Smooth muscle cell (in vitro differentiated cells): ENCODE results near the gene ADAMTS16. TPM values are rescaled to one million over a fixed set of nuclear protein-coding genes. Genes with fewer than 3 reads are reported as not detected.

Experiments
- DNase-seq: peaks from one replicate; lab custom pipeline; 2025; ENCODE audit not compliant: unreplicated experiment; lab: John Stamatoyannopoulos, UW
- H2AFZ ChIP-seq: fragments of 200-600 bp; sonication (generic); 2 replicates; pipeline ENCODE4 v1.6.0; 2016; ENCODE audit warnings: antibody characterized with exemption, low read depth, mild to moderate bottlenecking
- H3F3A ChIP-seq: fragments of 200-600 bp; sonication (generic); 2 replicates; pipeline ENCODE4 v1.6.0; 2017; ENCODE audit warnings: antibody characterized with exemption, low read depth
- H3K27ac ChIP-seq: fragments of 200-600 bp; sonication (generic); 2 replicates; pipeline ENCODE4 v1.5.1; 2016; ENCODE audit warnings: low read depth, mild to moderate bottlenecking
- H3K27me3 ChIP-seq: fragments of 200-600 bp; sonication (generic); 2 replicates; pipeline ENCODE4 v1.6.1; 2016; ENCODE audit warnings: low read depth, mild to moderate bottlenecking
- H3K36me3 ChIP-seq: fragments of 200-600 bp; sonication (generic); 2 replicates; pipeline ENCODE4 v1.5.1; 2016; ENCODE audit warnings: low read depth
- H3K4me1 ChIP-seq: fragments of 200-600 bp; sonication (generic); 2 replicates; pipeline ENCODE4 v1.5.1; 2016; ENCODE audit warnings: low read depth
- H3K4me2 ChIP-seq: fragments of 200-600 bp; sonication (generic); 2 replicates; pipeline ENCODE4 v1.6.0; 2016; ENCODE audit warnings: mild to moderate bottlenecking
- H3K4me3 ChIP-seq: fragments of 200-600 bp; sonication (generic); 2 replicates; pipeline ENCODE4 v1.5.1; 2016; ENCODE audit warnings: mild to moderate bottlenecking
- H3K79me2 ChIP-seq: fragments of 200-600 bp; sonication (generic); 2 replicates; pipeline ENCODE4 v1.6.0; 2016; ENCODE audit warnings: low read depth, mild to moderate bottlenecking
- H3K9ac ChIP-seq: fragments of 200-600 bp; sonication (generic); 2 replicates; pipeline ENCODE4 v1.6.0; 2016; ENCODE audit warnings: low read depth
- H3K9me3 ChIP-seq: fragments of 200-600 bp; sonication (generic); replicated peaks from 2 replicates; pipeline ENCODE4 v1.5.1; 2016; ENCODE audit warnings: low read depth
- H4K20me1 ChIP-seq: fragments of 200-600 bp; sonication (generic); 2 replicates; pipeline ENCODE4 v1.6.0; 2016; ENCODE audit warnings: low read depth
- WGBS: methylation state at CpG from one replicate; pipeline ENCODE4 v1.1.7; 2016; ENCODE audit warnings: low lambda C conversion rate; 5-methylcytosine and 5-hydroxymethylcytosine counted together
- polyA plus RNA-seq: library from polyadenylated mRNA; unstranded; fragments of >200 nt; fragmentation: Nextera tagmentation; extraction: Ambion mirVana; gene quantifications from 2 replicates; pipeline ENCODE4 v1.2.1, GENCODE V29; 2016
- total RNA-seq: library from RNA; depleted of rRNA; stranded (reverse); fragments of >200 nt; gene quantifications from 2 replicates; pipeline ENCODE4 v1.2.3, GENCODE V29; 2014
- TF ChIP-seq, protein P1 (sequence below): fragments of 200-600 bp; sonication (generic); IDR thresholded peaks from 2 replicates; pipeline ENCODE4 v1.5.1; 2017; ENCODE audit warnings: borderline replicate concordance, mild to moderate bottlenecking, antibody characterized with exemption; ENCODE audit not compliant: insufficient read depth, poor library complexity, severe bottlenecking

The ADAMTS16 gene
- total and polyA plus RNA-seq, 2 experiments from 2014 or later, result 4.7 to 6.2 TPM

DNA sequence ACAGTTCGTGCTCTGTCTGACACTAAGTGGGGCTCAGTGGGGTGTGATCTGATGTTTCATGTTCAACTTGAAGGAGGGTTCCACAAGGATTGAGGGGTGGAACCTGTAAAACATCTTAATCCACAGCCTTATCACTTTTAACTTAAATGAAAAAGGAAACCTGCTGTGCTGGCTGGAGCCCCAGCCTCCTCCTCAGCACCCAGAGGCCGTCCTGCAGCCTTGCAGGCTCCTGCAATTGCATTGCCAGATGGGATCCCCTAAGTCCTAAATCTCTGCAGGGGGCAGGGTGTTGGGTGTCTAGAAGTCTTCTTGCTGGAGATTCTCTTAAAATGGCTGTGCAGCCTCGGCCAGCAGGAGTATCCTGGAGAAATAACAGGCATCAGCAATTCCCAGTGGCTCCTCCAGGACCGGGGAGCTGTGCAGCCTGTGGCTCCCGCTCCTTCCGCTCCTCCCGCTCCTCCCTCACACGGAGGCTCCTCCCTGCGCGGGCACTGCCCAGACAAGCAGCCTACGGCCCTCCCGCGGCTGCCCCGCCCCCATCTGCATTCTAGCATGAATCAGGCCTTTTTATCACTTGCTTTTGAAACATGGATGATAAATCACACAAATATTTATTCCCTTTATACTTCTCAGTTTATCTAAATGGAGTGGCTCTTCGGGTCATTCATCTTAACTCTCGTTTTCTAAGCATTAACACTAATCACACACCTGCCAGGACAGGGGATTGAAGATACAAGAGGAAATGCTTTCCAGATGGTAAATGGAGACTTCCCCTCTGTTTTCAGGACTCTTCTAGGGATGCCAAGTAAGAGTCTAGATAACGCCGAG lies 131.0 kb downstream of the ADAMTS16 start:
- Histone ChIP-seq H3K9ac (peak overlapping the region; percentile 46), H3K36me3 (no peaks in the 10 kb centered on the region), H4K20me1 (no peaks in the 10 kb centered on the region), H3K4me1 (peaks cover 8% of the 10 kb centered on the region), H3K27me3 (no peaks in the 10 kb centered on the region), H3K79me2 (no peaks in the 10 kb centered on the region), H3F3A (peaks cover 7% of the 10 kb centered on the region), H3K9me3 (no peaks in the 10 kb centered on the region), H2AFZ (peak overlapping the region; percentile 12), H3K4me3 (peak overlapping the region; percentile 36), H3K4me2 (peak overlapping the region; percentile 80), H3K27ac (peak overlapping the region; percentile 79)
- TF ChIP-seq, protein P1, sequence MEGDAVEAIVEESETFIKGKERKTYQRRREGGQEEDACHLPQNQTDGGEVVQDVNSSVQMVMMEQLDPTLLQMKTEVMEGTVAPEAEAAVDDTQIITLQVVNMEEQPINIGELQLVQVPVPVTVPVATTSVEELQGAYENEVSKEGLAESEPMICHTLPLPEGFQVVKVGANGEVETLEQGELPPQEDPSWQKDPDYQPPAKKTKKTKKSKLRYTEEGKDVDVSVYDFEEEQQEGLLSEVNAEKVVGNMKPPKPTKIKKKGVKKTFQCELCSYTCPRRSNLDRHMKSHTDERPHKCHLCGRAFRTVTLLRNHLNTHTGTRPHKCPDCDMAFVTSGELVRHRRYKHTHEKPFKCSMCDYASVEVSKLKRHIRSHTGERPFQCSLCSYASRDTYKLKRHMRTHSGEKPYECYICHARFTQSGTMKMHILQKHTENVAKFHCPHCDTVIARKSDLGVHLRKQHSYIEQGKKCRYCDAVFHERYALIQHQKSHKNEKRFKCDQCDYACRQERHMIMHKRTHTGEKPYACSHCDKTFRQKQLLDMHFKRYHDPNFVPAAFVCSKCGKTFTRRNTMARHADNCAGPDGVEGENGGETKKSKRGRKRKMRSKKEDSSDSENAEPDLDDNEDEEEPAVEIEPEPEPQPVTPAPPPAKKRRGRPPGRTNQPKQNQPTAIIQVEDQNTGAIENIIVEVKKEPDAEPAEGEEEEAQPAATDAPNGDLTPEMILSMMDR, result no peak
- WGBS, result 22% methylated on average over 18 of the region's 18 CpGs
- DNase-seq, result peak; percentile 73

DNA sequence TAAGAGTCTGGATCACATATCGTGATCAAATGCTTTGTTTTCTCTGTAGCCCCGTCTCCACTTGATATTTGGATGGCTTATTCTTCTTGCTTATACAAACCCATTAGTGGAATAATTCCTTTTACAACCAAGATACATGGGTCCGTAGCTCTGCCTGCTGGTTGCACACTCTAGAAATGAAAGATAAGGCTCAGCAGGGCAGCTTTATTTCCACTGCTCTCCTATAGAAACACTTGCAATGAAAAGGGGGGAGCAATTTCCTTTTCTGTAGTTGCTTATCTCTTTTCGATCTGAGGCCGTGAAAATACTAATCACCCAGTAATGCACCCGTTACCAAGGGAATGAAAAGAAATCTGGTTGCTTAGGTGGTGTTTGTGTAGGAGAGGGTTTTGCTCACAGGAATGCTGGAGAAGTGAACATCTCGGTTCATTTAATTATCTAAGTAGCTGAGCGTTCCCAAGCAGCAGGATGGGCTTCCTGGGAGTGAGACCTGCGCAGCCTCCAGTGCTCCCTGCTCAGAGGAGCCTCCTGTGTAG lies 131.7 kb downstream of the ADAMTS16 start:
- Histone ChIP-seq H3K9ac (peak overlapping the region; percentile 46), H2AFZ (peak overlapping the region; percentile 12), H3K9me3 (no peaks in the 10 kb centered on the region), H3K27ac (peak overlapping the region; percentile 79), H3K27me3 (no peaks in the 10 kb centered on the region), H3K4me1 (peaks cover 8% of the 10 kb centered on the region), H3F3A (peaks cover 7% of the 10 kb centered on the region), H3K4me2 (peak overlapping the region; percentile 80), H4K20me1 (no peaks in the 10 kb centered on the region), H3K36me3 (no peaks in the 10 kb centered on the region), H3K4me3 (peak overlapping the region; percentile 36), H3K79me2 (no peaks in the 10 kb centered on the region)
- TF ChIP-seq, protein P1, result no peak
- 34% methylated on average over 9 of the region's 9 CpGs for WGBS
- no peak for DNase-seq

DNA sequence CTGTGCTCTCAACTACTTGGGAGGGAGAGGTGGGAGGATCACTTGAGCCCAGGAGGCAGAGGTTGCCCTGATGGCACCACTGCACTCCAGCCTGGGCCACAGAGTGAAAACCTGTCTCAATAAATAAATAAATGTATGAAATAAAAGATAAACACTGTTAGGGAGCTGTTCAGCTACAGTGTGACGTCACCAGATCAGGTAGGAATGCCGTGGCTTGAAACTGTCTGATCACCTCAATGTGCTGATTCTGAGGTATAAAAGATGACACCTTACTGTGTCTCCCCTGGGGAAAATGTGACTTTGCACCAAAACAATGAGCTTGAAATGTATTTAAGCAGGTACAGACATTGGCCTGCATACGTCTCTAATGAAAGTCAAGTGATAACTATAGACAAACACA lies 133.3 kb downstream of the ADAMTS16 start:
- Histone ChIP-seq H3F3A (peaks cover 7% of the 10 kb centered on the region), H3K4me2 (no peak overlapping the region), H2AFZ (no peak overlapping the region), H3K79me2 (no peaks in the 10 kb centered on the region), H4K20me1 (no peaks in the 10 kb centered on the region), H3K9ac (no peak overlapping the region), H3K4me1 (peaks cover 8% of the 10 kb centered on the region), H3K9me3 (no peaks in the 10 kb centered on the region), H3K27ac (no peak overlapping the region), H3K27me3 (no peaks in the 10 kb centered on the region), H3K36me3 (no peaks in the 10 kb centered on the region), H3K4me3 (no peak overlapping the region)
- TF ChIP-seq, protein P1, result no peak
- no peak for DNase-seq
- WGBS, result 97% methylated on average over 3 of the region's 3 CpGs
